HG02973 (cell line): ENCODE measurements around the gene MAPRE3.

Experiments
- ATAC-seq: cut with Tn5 transposase; IDR thresholded peaks from one replicate; pipeline ENCODE4 v1.9.1; 2021; ENCODE audit warnings: moderate library complexity; ENCODE audit not compliant: unreplicated experiment

Gene MAPRE3

GRCh38 chr2:27038631-27039339 lies 68.3 kb downstream of the MAPRE3 start:
- ATAC-seq = no peak

- ATAC-seq = no peak
Measured at GRCh38 chr2:27039426-27039825, 69.0 kb downstream of the MAPRE3 start.

GRCh38 chr2:27039871-27040270 lies 69.4 kb downstream of the MAPRE3 start:
- ATAC-seq = no peak

- ATAC-seq = no peak
Measured at GRCh38 chr2:27040282-27040681, 69.8 kb downstream of the MAPRE3 start.

GRCh38 chr2:27041752-27042151 lies 71.3 kb downstream of the MAPRE3 start:
- ATAC-seq = no peak

GRCh38 chr2:27042159-27042661 lies 71.8 kb downstream of the MAPRE3 start:
- peak; percentile 46 for ATAC-seq

GRCh38 chr2:27042985-27043634 lies 72.7 kb downstream of the MAPRE3 start:
- ATAC-seq = no peak

- peak; percentile 16 for ATAC-seq
Measured at GRCh38 chr2:27049422-27050280, 79.2 kb downstream of the MAPRE3 start.

- peak; percentile 42 for ATAC-seq
Measured at GRCh38 chr2:27050281-27050995, 80.0 kb downstream of the MAPRE3 start.

GRCh38 chr2:27050996-27051901 lies 80.8 kb downstream of the MAPRE3 start, which contains the start of gene AGBL5:
TSS of gene AGBL5 (plus strand) at chr2:27051668. CDS start at chr2:27052959, 1,291 bp downstream.
- peak; percentile 55 for ATAC-seq

- ATAC-seq = peak; percentile 0
Measured at GRCh38 chr2:27051902-27052645, 81.6 kb downstream of the MAPRE3 start.

GRCh38 chr2:27053321-27053720 lies 82.9 kb downstream of the MAPRE3 start:
- ATAC-seq = no peak

- ATAC-seq = no peak
Measured at GRCh38 chr2:27053776-27054175, 83.3 kb downstream of the MAPRE3 start.

GRCh38 chr2:27054721-27055120 lies 84.3 kb downstream of the MAPRE3 start:
- no peak for ATAC-seq

- no peak for ATAC-seq
Measured at GRCh38 chr2:27057184-27057583, 86.7 kb downstream of the MAPRE3 start.

- no peak for ATAC-seq
Measured at GRCh38 chr2:27058210-27058609, 87.8 kb downstream of the MAPRE3 start.

- ATAC-seq = no peak
Measured at GRCh38 chr2:27059141-27059820, 88.8 kb downstream of the MAPRE3 start.

GRCh38 chr2:27060323-27060722 lies 89.9 kb downstream of the MAPRE3 start:
- no peak for ATAC-seq
